Progenitor cell of endocrine pancreas (in vitro differentiated cells): ENCODE measurements around the gene LTBP1. TPM values are rescaled to one million over a fixed set of nuclear protein-coding genes. Genes with fewer than 3 reads are reported as not detected.

Experiments
- DNase-seq: peaks from one replicate; pipeline ENCODE4 v3.0.0; 2021; ENCODE audit warnings: low spot score; ENCODE audit not compliant: unreplicated experiment
- H3K27ac Mint-ChIP-seq: 2 replicates; pipeline ENCODE4 v1.8.0; 2021; ENCODE audit warnings: mild to moderate bottlenecking, moderate library complexity, mixed read lengths
- H3K27me3 Mint-ChIP-seq: 2 replicates; pipeline ENCODE4 v1.8.0; 2021; ENCODE audit warnings: mixed read lengths
- H3K36me3 Mint-ChIP-seq: 2 replicates; pipeline ENCODE4 v1.8.0; 2022; ENCODE audit warnings: mixed read lengths; ENCODE audit not compliant: insufficient read depth
- H3K4me1 Mint-ChIP-seq: 2 replicates; pipeline ENCODE4 v1.8.0; 2021; ENCODE audit warnings: low read depth, mixed read lengths
- H3K4me3 Mint-ChIP-seq: 2 replicates; pipeline ENCODE4 v1.8.0; 2021; ENCODE audit warnings: low read depth, mild to moderate bottlenecking, moderate library complexity, mixed read lengths
- H3K9me3 Mint-ChIP-seq: 2 replicates; pipeline ENCODE4 v1.8.0; 2021; ENCODE audit warnings: low read depth, mixed read lengths
- total RNA-seq: library from RNA; stranded (reverse); gene quantifications from 2 replicates; pipeline ENCODE4 v1.2.1, GENCODE V29; 2021
- TF ChIP-seq, protein P1 (sequence below): fragments of 200-600 bp; sonication (generic); IDR thresholded peaks from one replicate; pipeline ENCODE4 v1.5.0; 2021; ENCODE audit warnings: antibody characterized with exemption, mild to moderate bottlenecking; ENCODE audit not compliant: unreplicated experiment

The LTBP1 gene
- total RNA-seq, 1 donor from 2014 or later, result 63.0 TPM

- TF ChIP-seq, protein P1, sequence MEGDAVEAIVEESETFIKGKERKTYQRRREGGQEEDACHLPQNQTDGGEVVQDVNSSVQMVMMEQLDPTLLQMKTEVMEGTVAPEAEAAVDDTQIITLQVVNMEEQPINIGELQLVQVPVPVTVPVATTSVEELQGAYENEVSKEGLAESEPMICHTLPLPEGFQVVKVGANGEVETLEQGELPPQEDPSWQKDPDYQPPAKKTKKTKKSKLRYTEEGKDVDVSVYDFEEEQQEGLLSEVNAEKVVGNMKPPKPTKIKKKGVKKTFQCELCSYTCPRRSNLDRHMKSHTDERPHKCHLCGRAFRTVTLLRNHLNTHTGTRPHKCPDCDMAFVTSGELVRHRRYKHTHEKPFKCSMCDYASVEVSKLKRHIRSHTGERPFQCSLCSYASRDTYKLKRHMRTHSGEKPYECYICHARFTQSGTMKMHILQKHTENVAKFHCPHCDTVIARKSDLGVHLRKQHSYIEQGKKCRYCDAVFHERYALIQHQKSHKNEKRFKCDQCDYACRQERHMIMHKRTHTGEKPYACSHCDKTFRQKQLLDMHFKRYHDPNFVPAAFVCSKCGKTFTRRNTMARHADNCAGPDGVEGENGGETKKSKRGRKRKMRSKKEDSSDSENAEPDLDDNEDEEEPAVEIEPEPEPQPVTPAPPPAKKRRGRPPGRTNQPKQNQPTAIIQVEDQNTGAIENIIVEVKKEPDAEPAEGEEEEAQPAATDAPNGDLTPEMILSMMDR, result no peak
- Mint-ChIP-seq H3K36me3 (peaks cover 2% of the 10 kb centered on the region), H3K4me3 (no peak overlapping the region), H3K4me1 (no peaks in the 10 kb centered on the region), H3K9me3 (no peaks in the 10 kb centered on the region), H3K27ac (no peak overlapping the region), H3K27me3 (no peaks in the 10 kb centered on the region)
- no peak for DNase-seq
These were observed 189.8 kb downstream of the LTBP1 start for GRCh38 chr2:33136566-33136965.

DNA sequence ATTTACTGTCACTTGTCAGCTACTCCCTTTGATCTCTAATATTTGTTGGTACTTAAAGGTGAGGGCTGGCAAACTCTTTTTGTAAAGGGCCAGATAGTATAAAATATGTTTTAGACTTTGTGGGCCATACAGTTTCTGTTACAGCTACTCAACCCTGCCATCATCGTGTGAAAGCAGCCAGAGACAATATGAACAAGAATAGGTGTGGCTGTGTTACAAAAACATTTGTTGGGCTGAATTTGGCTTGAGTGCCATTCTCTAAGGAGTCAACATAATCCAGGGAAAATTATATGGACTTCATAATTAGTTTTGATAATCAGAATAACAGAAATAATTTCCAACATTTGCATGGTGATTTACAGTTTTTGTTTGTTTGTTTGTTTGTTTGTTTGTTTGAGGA lies 190.6 kb downstream of the LTBP1 start:
- H3K4me1 Mint-ChIP-seq, result no peaks in the 10 kb centered on the region
- no peak overlapping the region for H3K4me3 Mint-ChIP-seq
- H3K27ac Mint-ChIP-seq, result no peak overlapping the region
- H3K27me3 Mint-ChIP-seq, result no peaks in the 10 kb centered on the region
- TF ChIP-seq, protein P1, result no peak
- H3K36me3 Mint-ChIP-seq, result peaks cover 2% of the 10 kb centered on the region
- DNase-seq, result no peak
- H3K9me3 Mint-ChIP-seq, result no peaks in the 10 kb centered on the region

GRCh38 chr2:33139949-33140348 lies 193.2 kb downstream of the LTBP1 start:
- TF ChIP-seq, protein P1, result no peak
- H3K4me3 Mint-ChIP-seq, result no peak overlapping the region
- H3K36me3 Mint-ChIP-seq, result peaks cover 2% of the 10 kb centered on the region
- H3K9me3 Mint-ChIP-seq, result no peaks in the 10 kb centered on the region
- H3K27ac Mint-ChIP-seq, result no peak overlapping the region
- no peaks in the 10 kb centered on the region for H3K27me3 Mint-ChIP-seq
- no peaks in the 10 kb centered on the region for H3K4me1 Mint-ChIP-seq
- no peak for DNase-seq

DNA sequence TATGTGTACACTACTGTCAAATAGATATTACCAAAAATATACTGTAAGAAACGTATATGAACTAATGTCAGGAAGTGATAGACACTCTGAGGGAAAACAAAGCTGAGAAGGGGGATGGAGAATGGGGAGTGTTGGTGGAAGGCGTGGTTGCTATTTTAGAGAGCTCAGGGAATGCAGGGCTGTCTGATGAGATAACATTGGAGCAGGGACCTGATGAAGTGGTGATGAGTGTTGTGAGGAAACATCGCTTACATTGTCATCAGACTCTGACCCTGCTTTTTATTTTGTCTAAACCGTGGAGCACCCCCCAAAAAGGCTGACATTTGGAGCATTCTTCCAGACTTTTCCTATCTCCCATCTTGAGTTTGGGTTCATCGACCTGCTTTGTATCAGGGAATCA lies 194.7 kb downstream of the LTBP1 start:
- no peak for DNase-seq
- no peak overlapping the region for H3K4me3 Mint-ChIP-seq
- H3K9me3 Mint-ChIP-seq, result no peaks in the 10 kb centered on the region
- TF ChIP-seq, protein P1, result no peak
- no peak overlapping the region for H3K27ac Mint-ChIP-seq
- no peaks in the 10 kb centered on the region for H3K27me3 Mint-ChIP-seq
- peaks cover 2% of the 10 kb centered on the region for H3K36me3 Mint-ChIP-seq
- no peaks in the 10 kb centered on the region for H3K4me1 Mint-ChIP-seq

DNA sequence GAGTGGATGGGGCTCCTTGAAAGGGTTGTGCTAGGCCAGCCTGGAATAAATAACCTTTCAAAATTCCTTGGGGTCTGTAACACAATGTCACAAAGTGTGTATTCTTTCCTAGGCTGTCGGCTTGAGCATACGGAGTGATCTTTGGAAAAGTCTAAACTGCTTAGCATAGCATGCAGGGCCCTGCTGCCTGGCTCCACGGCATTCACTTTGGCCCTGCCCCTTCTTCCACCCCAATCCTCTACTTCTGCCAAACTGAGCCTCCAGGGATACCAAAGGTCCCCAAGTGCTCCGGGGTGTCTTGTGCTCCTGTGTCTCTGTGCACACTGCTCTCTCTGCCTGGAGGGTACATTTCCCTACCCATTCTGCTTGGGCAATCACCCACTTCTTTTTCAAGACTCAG lies 196.1 kb downstream of the LTBP1 start:
- H3K27ac Mint-ChIP-seq, result no peak overlapping the region
- no peak overlapping the region for H3K4me3 Mint-ChIP-seq
- H3K9me3 Mint-ChIP-seq, result no peaks in the 10 kb centered on the region
- peaks cover 2% of the 10 kb centered on the region for H3K36me3 Mint-ChIP-seq
- H3K4me1 Mint-ChIP-seq, result no peaks in the 10 kb centered on the region
- TF ChIP-seq, protein P1, result no peak
- no peak for DNase-seq
- H3K27me3 Mint-ChIP-seq, result no peaks in the 10 kb centered on the region

DNA sequence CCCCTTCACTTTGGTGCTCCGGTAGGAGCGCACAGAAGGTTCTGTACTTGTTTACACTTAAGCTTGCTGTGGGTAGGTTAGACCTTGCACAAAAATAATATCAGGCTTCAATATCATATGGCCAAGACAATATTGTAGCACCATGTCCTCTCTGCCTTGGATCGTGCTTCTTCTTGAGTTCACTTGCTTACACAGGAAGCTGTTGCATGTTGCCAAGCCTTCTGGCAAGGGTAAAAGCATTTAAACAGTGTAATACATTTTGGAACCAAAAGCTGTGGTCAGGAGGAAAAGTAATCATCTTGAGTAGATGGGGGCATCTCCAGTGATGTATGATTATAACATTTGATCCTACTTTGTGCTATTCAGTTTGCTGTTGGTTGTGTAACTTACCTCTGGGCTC lies 197.5 kb downstream of the LTBP1 start:
- no peak overlapping the region for H3K27ac Mint-ChIP-seq
- H3K36me3 Mint-ChIP-seq, result peaks cover 5% of the 10 kb centered on the region
- no peaks in the 10 kb centered on the region for H3K4me1 Mint-ChIP-seq
- TF ChIP-seq, protein P1, result no peak
- no peak for DNase-seq
- no peak overlapping the region for H3K4me3 Mint-ChIP-seq
- H3K9me3 Mint-ChIP-seq, result no peaks in the 10 kb centered on the region
- no peaks in the 10 kb centered on the region for H3K27me3 Mint-ChIP-seq
